Caco-2 (cell line): ENCODE data around the gene ZC3HAV1. TPM values are rescaled to one million over a fixed set of nuclear protein-coding genes. Genes with fewer than 3 reads are reported as not detected.
A peak's percentile ranks its signal among the peaks of the same experiment; 100 is the strongest.

Experiments
- BruUV-seq: library from RNA; stranded (reverse); fragments of 400-500 nt; replicated peaks from 2 replicates; lab custom pipeline; 2021; lab: Mats Ljungman, UMichigan
- CTCF ChIA-PET: fragments of 300-600 bp; sonication (Branson Sonifier 250); formaldehyde crosslinking; loops from one replicate; lab custom pipeline; 2022; ENCODE audit warnings: antibody characterized with exemption; lab: Charles Lee
- POLR2A ChIA-PET: fragments of 300-600 bp; sonication (Branson Sonifier 250); formaldehyde crosslinking; loops from one replicate; lab custom pipeline; 2022; ENCODE audit warnings: antibody characterized with exemption; lab: Charles Lee
- DNase-seq, 2 experiments: peaks; one replicate each; pipeline versions ENCODE4 v3.0.0 to v3.0.0-alpha.2; 2020 to 2022
- H3K27me3 ChIP-seq: replicated peaks from 2 replicates; pipeline ENCODE4 v1.6.0; 2011; ENCODE audit warnings: low read length; ENCODE audit not compliant: control insufficient read depth, insufficient read depth
- H3K36me3 ChIP-seq: 2 replicates; pipeline ENCODE4 v1.5.1; 2011; ENCODE audit warnings: low read length; ENCODE audit not compliant: control insufficient read depth, insufficient read depth
- H3K4me1 ChIP-seq: fragments of 250-450 bp; sonication (Bioruptor Pico); 2 replicates; pipeline ENCODE4 v1.5.1; 2020; ENCODE audit warnings: mild to moderate bottlenecking
- H3K4me3 ChIP-seq: 2 replicates; pipeline ENCODE4 v1.5.1; 2011; ENCODE audit warnings: low read depth, mild to moderate bottlenecking, control low read depth, low read length
- H3K9me3 ChIP-seq: fragments of 250-450 bp; sonication (Bioruptor Pico); 2 replicates; pipeline ENCODE4 v1.5.1; 2020; ENCODE audit warnings: mild to moderate bottlenecking, moderate library complexity
- H3K27ac Mint-ChIP-seq: one replicate; pipeline ENCODE4 v1.8.0; 2022; ENCODE audit warnings: mixed read lengths; ENCODE audit not compliant: unreplicated experiment
- H3K27me3 Mint-ChIP-seq: one replicate; pipeline ENCODE4 v1.8.0; 2022; ENCODE audit warnings: mixed read lengths; ENCODE audit not compliant: insufficient read depth, unreplicated experiment
- H3K36me3 Mint-ChIP-seq: one replicate; pipeline ENCODE4 v1.8.0; 2022; ENCODE audit warnings: mild to moderate bottlenecking, mixed read lengths; ENCODE audit not compliant: insufficient read depth, unreplicated experiment
- H3K4me1 Mint-ChIP-seq: one replicate; pipeline ENCODE4 v1.8.0; 2022; ENCODE audit warnings: low read depth, mixed read lengths; ENCODE audit not compliant: unreplicated experiment
- H3K4me3 Mint-ChIP-seq: one replicate; pipeline ENCODE4 v1.8.0; 2022; ENCODE audit warnings: mild to moderate bottlenecking, moderate library complexity, mixed read lengths; ENCODE audit not compliant: unreplicated experiment
- H3K9me3 Mint-ChIP-seq: one replicate; pipeline ENCODE4 v1.8.0; 2022; ENCODE audit warnings: mixed read lengths; ENCODE audit not compliant: unreplicated experiment
- CTCF ChIP-seq, 2 experiments: fragments of 200-600 bp in 1 of 2; IDR thresholded peaks; 1 replicate in 1 of 2; 2 replicates in 1 of 2; pipeline versions ENCODE4 v1.5.1 to v1.8.0; 2011 to 2022; ENCODE audit warnings: antibody characterized with exemption in 1 of 2, control low read depth in 1 of 2, inconsistent platforms in 1 of 2, low read depth in 1 of 2, low read length in 1 of 2, mild to moderate bottlenecking in 1 of 2, moderate library complexity in 1 of 2; ENCODE audit not compliant: insufficient read depth in 1 of 2, severe bottlenecking in 1 of 2, unreplicated experiment in 1 of 2
- intact Hi-C: fragments of 100-400 bp; cut with micrococcal nuclease; formaldehyde crosslinking; loops from one replicate; pipeline ENCODE4 v1.10.0; 2022; ENCODE audit not compliant: unreplicated experiment
- total RNA-seq: library from RNA; stranded (reverse); gene quantifications from 2 replicates; pipeline ENCODE4 v1.2.3, GENCODE V29; 2022

ZC3HAV1 gene
- total RNA-seq, 1 experiment from 2014 or later = 30.8 TPM

GRCh38 chr7:139022286-139022685, 87.2 kb downstream of the ZC3HAV1 start:
- ChIA-PET CTCF (no interaction called here), POLR2A (no interaction called here)
- Mint-ChIP-seq H3K27me3 (no peaks in the 10 kb centered on the region), H3K36me3 (peaks cover 56% of the 10 kb centered on the region), H3K4me1 (peaks cover 7% of the 10 kb centered on the region), H3K4me3 (no peak overlapping the region), H3K9me3 (no peaks in the 10 kb centered on the region), H3K27ac (no peak overlapping the region)
- no peaks in the 10 kb centered on the region for H3K27me3 ChIP-seq
- intact Hi-C loops = no loop called here
- no peak overlapping the region for H3K4me3 ChIP-seq
- no TSS peak for BruUV-seq
- H3K36me3 ChIP-seq = no peaks in the 10 kb centered on the region; the same call in 1 of the 2 replicates
- DNase-seq = no peak
- TF ChIP-seq CTCF (IDR thresholded peaks at IDR 0.05; ENCODE audit: insufficient read depth in 1 of 2, low read depth in 1 of 2, low read length in 1 of 2, severe bottlenecking in 1 of 2, unreplicated experiment in 1 of 2) = no peak
- no peaks in the 10 kb centered on the region for H3K9me3 ChIP-seq
- 0 out of 2 replicates have a peak, but pooled peaks cover 1% of the 10 kb centered on the region for H3K4me1 ChIP-seq

- Mint-ChIP-seq H3K27me3 (no peaks in the 10 kb centered on the region), H3K9me3 (no peaks in the 10 kb centered on the region), H3K27ac (no peak overlapping the region), H3K4me1 (peaks cover 13% of the 10 kb centered on the region), H3K4me3 (no peak overlapping the region), H3K36me3 (peaks cover 34% of the 10 kb centered on the region)
- POLR2A ChIA-PET = no interaction called here
- no peaks in the 10 kb centered on the region; the same call in 1 of the 2 replicates for H3K36me3 ChIP-seq
- CTCF ChIA-PET = interaction anchor here (0.7 to 1.9 kb wide), 2 partner anchors 56 to 57 kb away, joined by 4 to 7 read pairs; no protein-coding TSS in a partner anchor
- intact Hi-C loops = loop anchor here (5.0 kb wide), 1 partner anchor 108 kb away; no protein-coding TSS in a partner anchor
- H3K27me3 ChIP-seq = no peaks in the 10 kb centered on the region
- no peak for DNase-seq
- BruUV-seq = no TSS peak
- H3K4me1 ChIP-seq = 0 out of 2 replicates have a peak, but pooled peaks cover 2% of the 10 kb centered on the region
- no peak for TF ChIP-seq CTCF (IDR thresholded peaks at IDR 0.05; ENCODE audit: insufficient read depth in 1 of 2, low read depth in 1 of 2, low read length in 1 of 2, severe bottlenecking in 1 of 2, unreplicated experiment in 1 of 2)
- no peaks in the 10 kb centered on the region for H3K9me3 ChIP-seq
- no peak overlapping the region for H3K4me3 ChIP-seq
These were observed 90.6 kb downstream of the ZC3HAV1 start for GRCh38 chr7:139018910-139019309.

- intact Hi-C loops = loop anchor here (1.0 to 5.0 kb wide), 3 partner anchors 20 to 110 kb away; partner anchors contain the start of gene ZC3HAV1L
- DNase-seq = peak; percentile 71 to 74
- Mint-ChIP-seq H3K4me3 (no peak overlapping the region), H3K4me1 (peaks cover 7% of the 10 kb centered on the region), H3K36me3 (peaks cover 17% of the 10 kb centered on the region), H3K27me3 (no peaks in the 10 kb centered on the region), H3K9me3 (no peaks in the 10 kb centered on the region), H3K27ac (no peak overlapping the region)
- Histone ChIP-seq H3K4me3 (no peak overlapping the region), H3K27me3 (no peaks in the 10 kb centered on the region), H3K4me1 (0 out of 2 replicates have a peak, but pooled peaks cover 2% of the 10 kb centered on the region), H3K9me3 (no peaks in the 10 kb centered on the region), H3K36me3 (no peaks in the 10 kb centered on the region)
- ChIA-PET POLR2A (interaction anchor here (0.5 kb wide), 1 partner anchor 343 kb away, joined by 4 read pairs; the partner anchor contains the start of gene LUC7L2), CTCF (interaction anchor here (0.6 to 2.1 kb wide), 7 partner anchors 12 to 183 kb away, joined by 3 to 17 read pairs (median 6); no protein-coding TSS in a partner anchor)
- no TSS peak for BruUV-seq
- peak; percentile 55 to 75 for TF ChIP-seq CTCF (IDR thresholded peaks at IDR 0.05; ENCODE audit: insufficient read depth in 1 of 2, low read depth in 1 of 2, low read length in 1 of 2, severe bottlenecking in 1 of 2, unreplicated experiment in 1 of 2)
These were observed 92.5 kb downstream of the ZC3HAV1 start for GRCh38 chr7:139016931-139017511.
